Prostate gland (tissue), 2 donors: ENCODE data around the gene CCDC149. TPM values are rescaled to one million over a fixed set of nuclear protein-coding genes. Genes with fewer than 3 reads are reported as not detected.

Experiments used
- DNase-seq: peaks from one replicate; pipeline ENCODE4 v3.0.0-alpha.2; 2019; ENCODE audit warnings: low spot score
- H3K27ac ChIP-seq, 2 donors: fragments of 200-600 bp; sonication (generic); 2 replicates each; pipeline ENCODE4 v1.5.1; 2017 to 2019
- H3K27me3 ChIP-seq: fragments of 200-600 bp; sonication (generic); replicated peaks from 2 replicates; pipeline ENCODE4 v1.5.1; 2019; ENCODE audit not compliant: insufficient read depth
- H3K36me3 ChIP-seq, 2 donors: fragments of 200-600 bp; sonication (generic); 1 replicate in 1 of 2; 2 replicates in 1 of 2; pipeline versions ENCODE4 v1.5.1 to v1.8.1; 2017 to 2019
- H3K4me1 ChIP-seq: fragments of 200-600 bp; sonication (generic); replicated peaks from 2 replicates; pipeline ENCODE4 v1.5.1; 2019
- H3K4me3 ChIP-seq, 2 donors: fragments of 200-600 bp; sonication (generic); 2 replicates each; pipeline ENCODE4 v1.5.1; 2017 to 2019
- H3K9me3 ChIP-seq: fragments of 200-600 bp; sonication (generic); 2 replicates; pipeline ENCODE4 v1.5.1; 2017
- CTCF ChIP-seq, 4 experiments: fragments of 200-600 bp in 2 of 4; fragments of 450-650 bp in 2 of 4; sonication (generic) in 2 of 4; IDR thresholded peaks; 1 replicate in 3 of 4; 2 replicates in 1 of 4; pipeline ENCODE4 v1.5.1; 2016 to 2019; ENCODE audit warnings: antibody characterized with exemption in 4 of 4, mild to moderate bottlenecking in 2 of 4, moderate library complexity in 2 of 4
- POLR2A ChIP-seq: fragments of 450-650 bp; IDR thresholded peaks from one replicate; pipeline ENCODE4 v1.6.1; 2016; ENCODE audit warnings: antibody characterized with exemption, mild to moderate bottlenecking
- POLR2AphosphoS5 ChIP-seq: sonication (generic); formaldehyde crosslinking; IDR thresholded peaks from one replicate; pipeline ENCODE4 v1.6.1; 2017; ENCODE audit warnings: antibody characterized with exemption
- WGBS: methylation state at CpG from one replicate; pipeline ENCODE4 v1.1.5; 2018; 5-methylcytosine and 5-hydroxymethylcytosine counted together
- intact Hi-C: fragments of 100-400 bp; cut with DNase I; formaldehyde crosslinking; loops from one replicate; pipeline ENCODE4 v1.14.2; 2022
- total RNA-seq, 2 donors: library from RNA; depleted of rRNA; stranded (reverse); fragments of >200 nt; gene quantifications; one replicate each; pipeline ENCODE4 v1.1.0, GENCODE V29; 2016

The CCDC149 gene
- total RNA-seq, 2 donors from 2014 or later, result 14.0 to 19.6 TPM

- Histone ChIP-seq H3K36me3 (no peaks in the 10 kb centered on the region), H3K4me3 (no peak overlapping the region), H3K27me3 (no peaks in the 10 kb centered on the region), H3K27ac (no peak overlapping the region), H3K9me3 (no peaks in the 10 kb centered on the region), H3K4me1 (no peaks in the 10 kb centered on the region)
- TF ChIP-seq POLR2A (no peak), POLR2AphosphoS5 (no peak), CTCF (IDR thresholded peaks at IDR 0.05) (no peak)
- WGBS, result 23% methylated on average over 4 of the region's 4 CpGs
- intact Hi-C loops, result no loop called here
- no peak for DNase-seq
Measured at GRCh38 chr4:24771241-24771640, 141.6 kb downstream of the CCDC149 start.

- 69% methylated on average over 4 of the region's 4 CpGs for WGBS
- Histone ChIP-seq H3K4me3 (no peak overlapping the region), H3K4me1 (no peaks in the 10 kb centered on the region), H3K27ac (no peak overlapping the region), H3K9me3 (no peaks in the 10 kb centered on the region), H3K36me3 (no peaks in the 10 kb centered on the region), H3K27me3 (no peaks in the 10 kb centered on the region)
- DNase-seq, result no peak
- intact Hi-C loops, result no loop called here
- TF ChIP-seq CTCF (IDR thresholded peaks at IDR 0.05) (no peak), POLR2A (no peak), POLR2AphosphoS5 (no peak)
Measured at GRCh38 chr4:24770667-24771066, 142.2 kb downstream of the CCDC149 start.

- H3K4me3 ChIP-seq, result no peak overlapping the region
- TF ChIP-seq POLR2A (no peak), POLR2AphosphoS5 (no peak), CTCF (IDR thresholded peaks at IDR 0.05) (no peak)
- H3K4me1 ChIP-seq, result no peaks in the 10 kb centered on the region
- no peak for DNase-seq
- H3K36me3 ChIP-seq, result no peaks in the 10 kb centered on the region
- no peaks in the 10 kb centered on the region for H3K27me3 ChIP-seq
- 91% methylated on average over 3 of the region's 3 CpGs for WGBS
- H3K9me3 ChIP-seq, result no peaks in the 10 kb centered on the region
- no peak overlapping the region for H3K27ac ChIP-seq
- intact Hi-C loops, result no loop called here
Measured at GRCh38 chr4:24770032-24770584, 142.7 kb downstream of the CCDC149 start.

GRCh38 chr4:24769571-24769970 lies 143.3 kb downstream of the CCDC149 start:
- WGBS, result 81% methylated on average over 2 of the region's 2 CpGs
- H3K36me3 ChIP-seq, result no peaks in the 10 kb centered on the region
- no peak overlapping the region for H3K27ac ChIP-seq
- H3K4me3 ChIP-seq, result no peak overlapping the region
- TF ChIP-seq CTCF (IDR thresholded peaks at IDR 0.05) (no peak), POLR2A (no peak), POLR2AphosphoS5 (no peak)
- DNase-seq, result no peak
- H3K27me3 ChIP-seq, result no peaks in the 10 kb centered on the region
- no peaks in the 10 kb centered on the region for H3K4me1 ChIP-seq
- no peaks in the 10 kb centered on the region for H3K9me3 ChIP-seq
- intact Hi-C loops, result no loop called here

- Histone ChIP-seq H3K27ac (no peak overlapping the region), H3K9me3 (no peaks in the 10 kb centered on the region), H3K27me3 (no peaks in the 10 kb centered on the region), H3K4me3 (no peak overlapping the region), H3K36me3 (no peaks in the 10 kb centered on the region), H3K4me1 (no peaks in the 10 kb centered on the region)
- intact Hi-C loops, result no loop called here
- DNase-seq, result no peak
- TF ChIP-seq POLR2A, result no peak
- no peak for TF ChIP-seq CTCF (IDR thresholded peaks at IDR 0.05)
Measured at GRCh38 chr4:24768604-24769003, 144.2 kb downstream of the CCDC149 start.
